ENCODE measurements around the gene KRTAP5-7.
"Not testable (repeated sequence)": the region's sequence is repeated elsewhere in the genome, so short reads cannot be mapped to it uniquely, and the experiment has no call there.

Gene KRTAP5-7

DNA sequence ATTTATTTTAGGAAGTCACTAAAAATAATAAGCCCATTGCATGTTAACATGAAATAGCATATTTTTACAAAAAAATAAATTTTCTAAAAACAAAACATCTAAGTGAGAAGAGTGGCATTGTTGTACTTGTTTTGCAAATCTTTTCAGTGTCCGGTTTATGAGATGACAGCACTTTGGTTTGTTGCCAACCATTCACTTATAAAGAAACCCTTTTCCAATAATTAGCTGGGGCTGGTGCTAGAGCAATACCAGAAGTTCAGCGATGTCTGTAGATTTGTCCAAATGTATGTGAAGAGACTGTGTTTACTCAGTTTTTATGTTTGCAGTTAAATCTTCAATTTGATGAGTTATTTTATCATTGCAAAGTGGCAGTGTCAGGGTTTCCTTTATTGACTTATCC, 22.1 kb upstream of the KRTAP5-7 start:
- Mint-ChIP-seq H3K4me1 (no peaks in the 10 kb centered on the region), H3K9me3 (peaks cover 19% of the 10 kb centered on the region)

DNA sequence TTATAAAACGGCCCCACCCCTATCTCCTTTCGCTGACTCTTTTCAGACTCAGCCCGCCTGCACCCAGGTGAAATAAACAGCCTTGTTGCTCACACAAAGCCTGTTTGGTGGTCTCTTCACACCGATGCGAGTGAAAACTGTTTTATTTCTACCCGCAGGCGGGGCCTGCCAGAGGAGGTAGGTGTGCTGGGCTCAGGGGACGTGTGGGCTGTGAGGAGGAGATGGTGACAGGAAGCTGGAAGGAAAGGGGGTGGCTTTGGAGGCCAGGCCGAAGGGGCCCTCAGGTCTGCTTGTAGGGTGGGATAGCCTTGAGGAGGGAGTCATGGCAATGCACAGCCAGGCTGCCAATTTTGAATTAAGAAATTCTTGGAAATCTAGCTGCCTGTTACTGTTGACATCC, 21.3 kb upstream of the KRTAP5-7 start:
- Mint-ChIP-seq H3K9me3 (peaks cover 19% of the 10 kb centered on the region), H3K4me1 (no peaks in the 10 kb centered on the region), H3K4me3 (no peak overlapping the region), H3K27ac (no peak overlapping the region), H3K36me3 (peaks cover 22% of the 10 kb centered on the region)
- DNase-seq (ENCODE audit: low spot score in 2 of 2) (no peak), ATAC-seq (no peak)

More for the DNA sequence above, 22.1 kb upstream of the KRTAP5-7 start:
- Mint-ChIP-seq H3K27ac (peak overlapping the region; percentile 29), H3K4me3 (no peak overlapping the region), H3K36me3 (peaks cover 30% of the 10 kb centered on the region)
- no peak for ATAC-seq
- no peak for DNase-seq (ENCODE audit: low spot score in 2 of 2)

DNA sequence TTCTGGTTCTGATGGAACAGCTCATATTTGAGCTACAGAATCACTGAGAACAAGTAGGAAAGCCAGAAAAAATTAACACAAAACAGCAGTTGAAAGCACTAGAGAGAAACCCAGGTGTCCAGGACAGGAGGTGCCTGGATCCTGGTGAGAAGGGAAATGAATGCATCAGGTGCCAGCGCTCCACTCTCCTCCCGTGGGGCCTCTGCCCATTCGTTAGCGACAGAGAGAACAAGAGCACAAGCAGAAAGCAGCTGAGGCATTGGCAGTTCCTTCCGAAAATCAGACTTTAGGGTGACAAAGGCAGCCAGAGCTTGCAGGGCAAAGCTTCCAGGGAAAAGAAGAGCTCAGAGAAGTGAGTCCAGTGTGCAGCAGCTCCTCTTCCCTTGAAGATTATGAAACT, 20.0 kb upstream of the KRTAP5-7 start:
- H3K4me3 Mint-ChIP-seq = no peak overlapping the region
- no peak overlapping the region for H3K27ac Mint-ChIP-seq
- peaks cover 15% of the 10 kb centered on the region for H3K36me3 Mint-ChIP-seq
- no peak for DNase-seq (ENCODE audit: low spot score in 2 of 2)
- H3K4me1 Mint-ChIP-seq = no peaks in the 10 kb centered on the region
- H3K9me3 Mint-ChIP-seq = peaks cover 22% of the 10 kb centered on the region
- no peak for ATAC-seq

DNA sequence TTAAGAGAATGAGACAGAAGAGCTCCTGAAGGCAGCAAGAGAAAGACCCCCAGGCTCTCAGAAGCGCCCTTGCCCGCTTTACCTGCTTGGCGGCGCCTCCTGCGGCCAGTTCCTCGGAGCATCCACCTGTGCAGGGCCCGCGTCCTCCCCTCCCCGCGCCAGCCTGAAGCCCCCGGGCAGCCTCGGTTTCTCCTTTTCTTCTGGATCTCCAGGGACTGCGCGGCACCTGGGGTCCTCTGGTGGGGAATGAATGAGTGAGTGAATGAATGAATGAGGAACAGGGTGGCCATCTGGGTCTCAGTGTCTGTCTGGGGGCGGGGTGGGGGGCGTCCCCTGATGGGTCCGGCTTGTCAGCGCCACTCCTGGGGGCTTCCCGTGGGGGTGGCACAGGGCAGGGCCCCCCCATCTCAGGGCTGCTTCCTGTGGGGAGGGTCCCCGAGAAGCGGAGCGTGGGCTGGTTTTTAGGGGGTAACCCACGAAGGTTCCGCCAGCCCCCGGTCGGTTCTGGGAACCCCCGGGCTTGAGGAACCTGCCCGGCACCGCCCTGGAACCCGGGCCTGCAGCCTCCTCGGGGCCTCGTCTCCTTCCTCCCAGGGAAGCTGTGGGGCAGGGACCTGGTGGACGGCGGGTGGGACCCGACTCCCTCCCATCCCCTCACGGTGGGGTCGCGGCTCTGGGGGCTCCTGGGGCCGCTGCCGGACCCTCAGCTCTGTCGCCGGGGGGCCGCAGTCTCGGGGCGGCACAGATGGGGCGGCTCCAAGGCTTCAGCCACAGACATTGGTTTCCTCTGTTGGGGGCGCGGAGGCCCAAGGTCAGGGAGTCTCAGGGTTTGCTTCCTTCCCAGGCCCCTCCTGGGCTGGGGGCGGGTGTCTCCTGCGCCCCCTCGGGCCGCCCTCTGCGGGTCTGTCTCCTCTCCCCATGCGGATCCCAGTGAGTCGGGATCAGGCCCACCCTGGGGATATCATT, 8.3 kb upstream of the KRTAP5-7 start:
- DNase-seq (ENCODE audit: low spot score in 2 of 2) (no peak), ATAC-seq (no peak)
- no peak overlapping the region for H3K27ac Mint-ChIP-seq
- H3K36me3 Mint-ChIP-seq = no peaks in the 10 kb centered on the region
- no peaks in the 10 kb centered on the region for H3K4me1 Mint-ChIP-seq
- H3K9me3 Mint-ChIP-seq = peaks cover 3% of the 10 kb centered on the region
- H3K4me3 Mint-ChIP-seq = no peak overlapping the region

DNA sequence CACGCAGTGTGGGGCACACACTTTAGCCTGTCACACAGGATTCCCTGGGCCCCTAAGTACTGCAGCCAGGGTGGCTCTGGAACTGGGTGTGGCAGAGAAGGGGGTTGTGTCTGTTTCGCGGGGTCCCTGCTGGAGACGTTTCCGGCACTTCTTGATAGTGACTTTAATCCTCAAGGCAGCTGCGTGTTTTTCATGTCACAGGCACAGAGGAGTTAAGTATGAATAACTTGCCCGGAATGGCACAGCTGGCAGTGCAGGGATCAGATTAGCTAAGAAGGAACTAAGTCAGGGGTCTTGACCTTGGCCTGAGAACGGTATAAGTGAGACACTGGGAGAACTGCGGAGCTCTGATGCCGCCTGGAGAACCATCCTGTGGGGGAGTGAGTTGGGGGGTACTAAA, 7.5 kb upstream of the KRTAP5-7 start:
- H3K36me3 Mint-ChIP-seq = no peaks in the 10 kb centered on the region
- ATAC-seq (no peak), DNase-seq (ENCODE audit: low spot score in 2 of 2) (no peak)
- no peak overlapping the region for H3K4me3 Mint-ChIP-seq
- no peaks in the 10 kb centered on the region for H3K9me3 Mint-ChIP-seq
- H3K4me1 Mint-ChIP-seq = no peaks in the 10 kb centered on the region
- H3K27ac Mint-ChIP-seq = no peak overlapping the region

DNA sequence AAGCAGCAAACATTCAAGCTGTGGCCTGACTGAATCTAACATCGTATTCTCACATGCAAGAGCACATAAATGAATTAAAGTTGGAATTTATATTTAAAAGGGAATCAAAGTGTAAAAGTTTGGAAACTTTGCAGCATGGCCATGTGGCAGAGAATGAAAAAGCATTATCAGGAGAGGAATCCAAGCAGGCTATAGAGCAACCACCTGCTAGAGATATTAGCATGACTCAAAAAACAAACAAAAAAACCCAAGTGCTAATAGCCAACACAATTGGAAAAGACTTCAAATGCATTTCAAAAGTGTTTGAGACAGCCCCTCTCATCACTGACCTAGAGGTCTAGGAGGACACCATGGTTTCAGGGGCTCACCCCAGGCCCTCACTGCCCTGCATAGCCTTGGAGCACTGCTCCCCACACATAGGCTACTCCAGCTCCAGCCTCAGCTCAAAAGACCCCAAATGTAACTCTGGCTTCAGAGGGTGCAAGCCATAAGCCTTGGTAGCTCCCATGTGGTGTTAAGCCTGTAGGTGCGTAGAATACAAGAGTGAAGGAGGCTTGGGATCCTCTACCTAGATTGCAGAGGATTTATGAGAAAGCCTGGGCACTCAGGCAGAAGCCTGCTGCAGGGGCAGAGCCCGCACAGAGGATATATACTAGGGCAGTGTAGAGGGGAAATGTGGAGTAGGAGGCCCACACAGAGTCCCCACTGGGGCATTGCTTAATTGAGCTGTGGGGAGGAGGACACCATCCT, 1.7 kb upstream of the KRTAP5-7 start:
- ATAC-seq = no peak
- no peaks in the 10 kb centered on the region for H3K36me3 Mint-ChIP-seq
- no peaks in the 10 kb centered on the region for H3K9me3 Mint-ChIP-seq
- H3K4me3 Mint-ChIP-seq = no peak overlapping the region
- H3K27ac Mint-ChIP-seq = no peak overlapping the region
- no peak for DNase-seq (ENCODE audit: low spot score in 2 of 2)
- H3K4me1 Mint-ChIP-seq = no peaks in the 10 kb centered on the region

DNA sequence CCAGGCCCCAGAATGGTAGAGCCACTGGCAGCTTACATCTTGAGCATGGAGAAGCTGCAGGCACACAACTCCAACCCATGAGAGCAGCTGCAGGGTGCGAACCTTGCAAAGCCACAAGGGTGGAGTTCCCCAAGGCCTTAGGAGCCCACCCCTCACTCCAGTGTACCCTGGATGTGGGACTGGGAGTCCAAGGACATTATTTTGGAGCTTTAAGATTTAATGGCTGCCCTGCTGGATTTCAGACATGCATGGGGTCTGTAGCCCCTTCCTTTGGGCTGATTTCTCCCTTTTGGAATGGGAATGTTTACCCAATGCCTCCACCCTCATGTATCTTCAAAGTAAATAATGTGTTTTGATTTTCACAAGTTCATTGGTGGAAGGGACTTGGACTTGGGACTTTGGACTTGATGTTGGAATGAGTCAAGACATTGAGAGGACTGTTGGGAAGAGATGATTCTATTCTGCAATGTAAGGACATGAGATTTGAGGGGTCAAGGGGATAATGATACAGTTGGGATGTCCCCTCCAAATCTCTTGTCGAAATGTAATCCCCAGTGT, 1.1 kb upstream of the KRTAP5-7 start:
- ATAC-seq = no peak
- DNase-seq (ENCODE audit: low spot score in 2 of 2) = no peak
- Mint-ChIP-seq H3K27ac (no peak overlapping the region), H3K4me3 (no peak overlapping the region), H3K9me3 (no peaks in the 10 kb centered on the region), H3K36me3 (no peaks in the 10 kb centered on the region), H3K4me1 (no peaks in the 10 kb centered on the region)

DNA sequence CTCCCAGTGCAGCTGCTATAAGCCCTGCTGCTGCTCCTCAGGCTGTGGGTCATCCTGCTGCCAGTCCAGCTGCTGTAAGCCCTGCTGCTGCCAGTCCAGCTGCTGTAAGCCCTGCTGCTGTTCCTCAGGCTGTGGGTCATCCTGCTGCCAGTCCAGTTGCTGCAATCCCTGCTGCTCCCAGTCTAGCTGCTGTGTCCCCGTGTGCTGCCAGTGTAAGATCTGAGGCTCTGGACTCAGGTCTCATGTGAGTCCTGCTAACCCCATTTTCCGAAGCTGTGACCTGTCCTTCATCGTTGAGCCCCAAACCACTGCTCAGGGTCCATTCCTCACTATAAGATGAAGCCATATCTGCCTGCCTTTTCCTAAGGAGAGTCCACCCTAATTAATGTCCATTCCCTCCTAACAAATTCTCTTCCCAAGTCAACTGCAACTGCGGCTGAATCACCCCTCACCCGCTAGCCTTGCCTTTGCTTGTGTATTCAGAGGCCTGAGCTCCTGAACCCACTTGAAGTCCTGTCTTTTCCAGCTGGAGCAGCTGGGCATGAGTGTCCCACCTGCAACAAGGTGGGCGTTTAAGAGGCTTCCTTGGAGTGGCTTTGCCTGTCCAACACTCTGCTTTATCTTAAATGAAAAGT, 626 bp downstream of the KRTAP5-7 start:
- H3K4me1 Mint-ChIP-seq = no peaks in the 10 kb centered on the region
- H3K27ac Mint-ChIP-seq = no peak overlapping the region
- H3K4me3 Mint-ChIP-seq = no peak overlapping the region
- DNase-seq (ENCODE audit: low spot score in 2 of 2) (no peak), ATAC-seq (no peak)
- no peaks in the 10 kb centered on the region for H3K36me3 Mint-ChIP-seq
- H3K9me3 Mint-ChIP-seq = no peaks in the 10 kb centered on the region

DNA sequence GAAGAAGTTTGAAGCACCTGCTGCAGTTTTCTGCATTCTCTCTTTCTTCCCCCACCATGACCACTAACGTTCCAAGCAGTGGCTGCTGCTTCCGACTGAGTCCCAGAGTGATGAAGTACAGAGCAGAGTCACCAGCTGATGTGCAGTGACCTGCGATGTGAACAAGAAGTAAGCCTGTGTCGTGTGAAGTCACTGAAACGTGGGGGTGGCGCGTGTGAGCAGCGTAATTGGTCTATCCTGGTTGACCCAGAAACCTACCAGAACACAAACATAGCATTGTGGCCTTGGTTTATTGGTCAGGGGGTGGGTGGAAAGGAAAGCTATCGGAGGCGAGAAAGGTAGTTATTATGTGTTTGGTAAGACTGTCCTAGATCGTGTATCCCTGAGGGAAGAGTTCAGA, 3.5 kb downstream of the KRTAP5-7 start:
- peak; percentile 57 for ATAC-seq
- Mint-ChIP-seq H3K4me1 (no peaks in the 10 kb centered on the region), H3K9me3 (no peaks in the 10 kb centered on the region), H3K27ac (no peak overlapping the region), H3K36me3 (no peaks in the 10 kb centered on the region), H3K4me3 (no peak overlapping the region)
- no peak for DNase-seq (ENCODE audit: low spot score in 2 of 2)

DNA sequence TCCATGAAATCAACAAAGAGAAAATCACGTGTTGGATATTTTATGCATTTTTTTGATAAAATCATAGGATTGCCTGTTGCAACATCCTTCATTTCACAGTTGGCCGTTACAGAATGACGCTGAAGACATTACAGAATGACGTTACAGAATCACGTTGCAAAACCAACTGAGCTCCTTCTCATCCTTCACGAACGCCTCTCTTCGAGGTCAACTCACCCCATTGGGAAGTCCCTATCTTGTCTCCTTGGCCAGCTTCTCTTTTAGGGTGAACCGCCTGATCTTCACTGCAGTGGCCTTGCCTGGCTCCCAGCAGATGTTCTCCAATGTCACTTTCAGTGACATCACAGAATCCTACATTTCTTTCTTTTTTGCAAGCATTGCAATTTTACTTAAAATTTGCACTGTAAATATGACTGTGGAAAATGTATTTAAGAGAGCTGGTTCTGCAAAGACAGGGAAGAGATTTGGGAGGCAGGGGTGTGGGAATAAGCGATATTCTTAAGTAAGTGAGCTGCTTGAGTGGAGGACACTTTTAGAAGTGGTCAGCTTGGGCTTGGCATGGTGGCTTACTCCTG, 5.1 kb downstream of the KRTAP5-7 start:
- ATAC-seq = no peak

DNA sequence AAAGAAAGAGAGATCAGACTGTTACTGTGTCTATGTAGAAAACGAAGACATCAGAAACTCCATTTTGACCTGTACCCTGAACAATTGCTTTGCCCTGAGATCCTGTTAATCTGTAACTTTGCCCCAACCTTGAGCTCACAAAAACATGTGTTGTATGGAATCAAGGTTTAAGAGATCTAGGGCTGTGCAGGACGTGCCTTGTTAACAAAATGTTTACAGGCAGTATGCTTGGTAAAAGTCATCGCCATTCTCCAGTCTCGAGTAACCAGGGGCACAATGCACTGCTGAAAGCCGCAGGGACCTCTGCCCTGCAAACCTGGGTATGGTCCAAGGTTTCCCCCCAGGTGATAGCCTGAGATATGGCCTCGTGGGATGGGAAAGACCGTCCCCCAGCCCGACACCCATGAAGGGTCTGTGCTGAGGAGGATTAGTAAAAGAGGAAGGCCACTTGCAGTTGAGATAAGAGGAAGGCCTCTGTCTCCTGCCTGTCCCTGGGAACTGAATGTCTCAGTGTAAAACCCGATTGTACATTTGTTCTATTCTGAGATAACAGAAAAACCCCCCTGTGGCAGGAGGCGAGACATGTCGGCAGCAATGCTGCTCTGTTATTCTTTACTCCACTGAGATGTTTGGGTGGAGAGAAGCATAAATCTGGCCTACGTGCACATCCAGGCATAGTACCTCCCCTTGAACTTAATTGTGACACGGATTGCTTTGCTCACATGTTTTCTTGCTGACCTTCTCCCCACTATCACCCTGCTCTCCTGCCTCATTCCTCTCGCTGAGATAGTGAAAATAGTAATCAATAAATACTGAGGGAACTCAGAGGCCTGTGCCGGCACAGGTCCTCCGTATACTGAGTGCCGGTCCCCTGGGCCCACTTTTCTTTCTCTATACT, 7.9 kb downstream of the KRTAP5-7 start:
- ATAC-seq = not testable (repeated sequence)

More for the DNA sequence above, 5.1 kb downstream of the KRTAP5-7 start:
- Mint-ChIP-seq H3K4me1 (no peaks in the 10 kb centered on the region), H3K4me3 (no peak overlapping the region), H3K27ac (no peak overlapping the region), H3K36me3 (no peaks in the 10 kb centered on the region), H3K9me3 (no peaks in the 10 kb centered on the region)
- no peak for DNase-seq (ENCODE audit: low spot score in 2 of 2)

DNA sequence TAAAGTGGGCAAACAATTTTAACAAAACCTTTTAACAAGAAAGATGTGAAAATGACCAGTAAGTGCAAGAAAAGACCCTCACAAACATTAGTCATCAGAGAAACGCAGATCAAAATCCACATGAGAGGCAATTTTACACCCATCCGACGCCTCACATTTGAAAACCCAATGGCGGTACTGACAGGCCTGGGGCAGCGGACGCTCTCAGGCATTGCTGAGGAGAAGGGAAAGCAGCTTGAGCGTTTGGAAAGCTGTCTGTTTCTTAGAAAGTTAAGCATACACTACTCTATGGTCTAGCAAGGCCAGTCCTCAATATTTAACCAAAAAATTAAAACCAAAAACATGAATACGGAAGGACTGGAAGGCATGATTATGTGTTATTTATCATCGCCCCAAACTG, 8.8 kb downstream of the KRTAP5-7 start:
- H3K36me3 Mint-ChIP-seq = no peaks in the 10 kb centered on the region
- no peaks in the 10 kb centered on the region for H3K4me1 Mint-ChIP-seq
- DNase-seq (ENCODE audit: low spot score in 2 of 2) = no peak
- H3K9me3 Mint-ChIP-seq = no peaks in the 10 kb centered on the region
- H3K4me3 Mint-ChIP-seq = no peak overlapping the region
- H3K27ac Mint-ChIP-seq = no peak overlapping the region
- ATAC-seq = no peak

More for the DNA sequence above, 7.9 kb downstream of the KRTAP5-7 start:
- DNase-seq (ENCODE audit: low spot score in 2 of 2); H3K4me1 Mint-ChIP-seq; H3K4me3 Mint-ChIP-seq; H3K27ac Mint-ChIP-seq; H3K36me3 Mint-ChIP-seq; H3K9me3 Mint-ChIP-seq: not testable (repeated sequence)

DNA sequence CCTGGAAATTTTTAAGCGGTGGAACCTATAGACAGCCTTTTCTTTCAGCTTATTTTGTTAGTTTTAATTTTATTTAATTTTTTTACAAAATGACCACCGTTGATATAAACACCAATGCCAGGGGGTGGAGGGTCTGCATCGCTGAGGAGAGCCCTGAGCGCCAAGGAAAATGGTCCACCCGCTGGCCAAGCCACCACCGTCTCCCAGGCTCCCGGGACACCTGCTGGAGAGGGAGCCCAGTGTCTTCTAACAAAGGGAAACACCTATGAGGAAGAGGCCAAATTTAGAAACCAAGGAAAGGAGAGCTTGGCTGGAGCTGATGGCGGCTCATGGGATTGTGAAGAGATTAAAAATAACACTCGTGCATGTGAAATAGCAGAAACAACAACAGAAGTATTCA, 10.5 kb downstream of the KRTAP5-7 start:
- DNase-seq (ENCODE audit: low spot score in 2 of 2) = no peak
- H3K4me1 Mint-ChIP-seq = no peaks in the 10 kb centered on the region
- no peaks in the 10 kb centered on the region for H3K36me3 Mint-ChIP-seq
- no peaks in the 10 kb centered on the region for H3K9me3 Mint-ChIP-seq
- ATAC-seq = no peak
- H3K4me3 Mint-ChIP-seq = no peak overlapping the region
- H3K27ac Mint-ChIP-seq = no peak overlapping the region

DNA sequence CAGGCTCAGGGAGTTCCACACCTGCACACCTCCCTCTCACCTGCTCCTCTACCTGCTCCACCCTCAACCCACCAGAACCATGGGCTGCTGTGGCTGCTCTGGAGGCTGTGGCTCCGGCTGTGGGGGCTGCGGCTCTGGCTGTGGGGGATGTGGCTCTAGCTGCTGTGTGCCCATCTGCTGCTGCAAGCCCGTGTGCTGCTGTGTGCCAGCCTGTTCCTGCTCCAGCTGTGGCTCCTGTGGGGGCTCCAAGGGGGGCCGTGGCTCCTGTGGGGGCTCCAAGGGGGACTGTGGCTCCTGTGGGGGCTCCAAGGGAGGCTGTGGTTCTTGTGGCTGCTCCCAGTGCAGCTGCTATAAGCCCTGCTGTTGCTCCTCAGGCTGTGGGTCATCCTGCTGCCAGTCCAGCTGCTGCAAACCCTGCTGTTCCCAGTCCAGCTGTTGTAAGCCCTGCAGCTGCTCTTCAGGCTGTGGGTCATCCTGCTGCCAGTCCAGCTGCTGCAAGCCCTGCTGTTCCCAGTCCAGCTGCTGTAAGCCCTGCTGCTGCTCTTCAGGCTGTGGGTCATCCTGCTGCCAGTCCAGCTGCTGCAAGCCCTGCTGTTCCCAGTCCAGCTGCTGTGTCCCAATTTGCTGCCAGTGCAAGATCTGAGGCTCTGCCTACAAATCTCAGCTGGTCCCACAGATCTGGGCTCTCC, 11.1 kb downstream of the KRTAP5-7 start, which contains the start of gene KRTAP5-8:
Gene KRTAP5-8 (plus strand): TSS at position 49 of the 689 bp plus-strand sequence. CDS start 31 bp downstream, at position 80.
- H3K27ac Mint-ChIP-seq = not testable (repeated sequence)

More for the DNA sequence above, 11.1 kb downstream of the KRTAP5-7 start, which contains the start of gene KRTAP5-8:
- ATAC-seq; H3K9me3 Mint-ChIP-seq; H3K4me3 Mint-ChIP-seq; H3K4me1 Mint-ChIP-seq; DNase-seq (ENCODE audit: low spot score in 2 of 2); H3K36me3 Mint-ChIP-seq: not testable (repeated sequence)

All from stimulated activated effector memory CD8-positive, alpha-beta T cell treated with anti-CD3 and anti-CD28 coated beads, Interleukin-12 subunit alpha, Interleukin-12 subunit beta, amount 100 ng/mL, for 72 hours (primary cell).